ENCODE measurements around the gene LRMDA. TPM values are rescaled to one million over a fixed set of nuclear protein-coding genes. Genes with fewer than 3 reads are reported as not detected.

Gene LRMDA
- total and polyA plus RNA-seq, 7 donors, result 2.8 to 22.2 (median 9.0) TPM

GRCh38 chr10:76405922-76406321 is 974.5 kb downstream of the LRMDA start:
- H3K4me3 ChIP-seq, result no peak overlapping the region
- whole genome bisulfite sequencing, 2 donors, result 89 to 94% methylated on average over 6 of the region's 6 CpGs
- H3K27ac ChIP-seq, result no peak overlapping the region
- no peaks in the 10 kb centered on the region for H3K36me3 ChIP-seq
- DNase-seq, result no peak
- no peak for TF ChIP-seq CTCF (IDR thresholded peaks at IDR 0.05)
- TF ChIP-seq POLR2AphosphoS5 (IDR thresholded peaks at IDR 0.05), result no peak
- TF ChIP-seq EP300 (IDR thresholded peaks at IDR 0.05), result no peak
- no peak for TF ChIP-seq POLR2A (IDR thresholded peaks at IDR 0.05)
- H3K9me3 ChIP-seq, result no peaks in the 10 kb centered on the region
- H3K27me3 ChIP-seq, result no peaks in the 10 kb centered on the region
- H3K4me1 ChIP-seq, result peaks cover 0 to 13% (median 10%) of the 10 kb centered on the region in 4 donors
- intact Hi-C loops (cut with DNase I), result no loop called here

GRCh38 chr10:76408646-76409045 is 977.2 kb downstream of the LRMDA start:
- 66 to 68% methylated on average over 3 of the region's 3 CpGs for WGBS, 2 donors
- Histone ChIP-seq H3K4me3 (no peak overlapping the region), H3K4me1 (peaks cover 0 to 20% (median 13%) of the 10 kb centered on the region in 4 donors), H3K9me3 (no peaks in the 10 kb centered on the region), H3K36me3 (no peaks in the 10 kb centered on the region), H3K27ac (no peak overlapping the region), H3K27me3 (no peaks in the 10 kb centered on the region)
- intact Hi-C loops (cut with DNase I), result no loop called here
- no peak for DNase-seq
- TF ChIP-seq EP300 (IDR thresholded peaks at IDR 0.05) (no peak), POLR2A (IDR thresholded peaks at IDR 0.05) (no peak), CTCF (IDR thresholded peaks at IDR 0.05) (no peak), POLR2AphosphoS5 (IDR thresholded peaks at IDR 0.05) (no peak)

GRCh38 chr10:76411729-76412435 is 980.5 kb downstream of the LRMDA start:
- TF ChIP-seq POLR2AphosphoS5 (IDR thresholded peaks at IDR 0.05) (peak; percentile 70 to 83 (median 74)), EP300 (IDR thresholded peaks at IDR 0.05) (peak in 1 of 4 donors; percentile 13), POLR2A (IDR thresholded peaks at IDR 0.05) (no peak)
- Histone ChIP-seq H3K27me3 (no peaks in the 10 kb centered on the region), H3K4me1 (peaks cover 0 to 20% (median 13%) of the 10 kb centered on the region in 4 donors), H3K9me3 (no peaks in the 10 kb centered on the region), H3K36me3 (no peaks in the 10 kb centered on the region), H3K27ac (peak overlapping the region; percentile 55 to 62 (median 58)), H3K4me3 (no peak overlapping the region)
- peak; percentile 90 for DNase-seq
- 83 to 91% methylated on average over 8 of the region's 8 CpGs for WGBS, 2 donors
- intact Hi-C loops (cut with DNase I), result no loop called here

DNA sequence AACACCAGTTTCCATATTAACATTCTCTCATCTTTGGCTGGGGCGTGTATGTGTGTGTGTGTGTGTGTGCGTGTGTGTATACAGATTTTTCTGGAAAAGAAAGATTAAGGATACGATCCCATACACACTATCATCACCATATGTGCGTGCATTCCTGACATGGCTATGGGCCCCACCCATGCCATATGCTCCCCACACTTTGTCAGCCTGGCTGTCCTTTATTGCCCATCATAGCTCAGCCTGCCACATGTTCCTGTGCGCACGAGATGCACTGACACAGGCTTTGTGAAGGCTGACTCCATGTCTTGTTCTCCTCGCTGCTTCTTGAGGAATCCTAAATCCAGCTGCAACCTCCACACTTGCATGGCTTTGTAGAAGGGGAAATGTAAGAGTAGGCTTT is 984.1 kb downstream of the LRMDA start:
- H3K27me3 ChIP-seq, result no peaks in the 10 kb centered on the region
- 75 to 86% methylated on average over 7 of the region's 7 CpGs for WGBS, 2 donors
- intact Hi-C loops (cut with DNase I), result no loop called here

More for the DNA sequence above, 984.1 kb downstream of the LRMDA start:
- TF ChIP-seq POLR2A (IDR thresholded peaks at IDR 0.05) (no peak), CTCF (IDR thresholded peaks at IDR 0.05) (no peak), EP300 (IDR thresholded peaks at IDR 0.05) (no peak), POLR2AphosphoS5 (IDR thresholded peaks at IDR 0.05) (no peak)
- H3K4me3 ChIP-seq, result no peak overlapping the region
- no peaks in the 10 kb centered on the region for H3K9me3 ChIP-seq
- no peak for DNase-seq
- no peak overlapping the region for H3K27ac ChIP-seq
- H3K4me1 ChIP-seq, result peaks cover 0 to 8% (median 6%) of the 10 kb centered on the region in 4 donors
- H3K36me3 ChIP-seq, result no peaks in the 10 kb centered on the region

Data from sigmoid colon (tissue), 7 donors.